ENCODE measurements around the gene CEP43.
"Not testable (repeated sequence)": the region's sequence is repeated elsewhere in the genome, so short reads cannot be mapped to it uniquely, and the experiment has no call there.

Gene CEP43, protein sequence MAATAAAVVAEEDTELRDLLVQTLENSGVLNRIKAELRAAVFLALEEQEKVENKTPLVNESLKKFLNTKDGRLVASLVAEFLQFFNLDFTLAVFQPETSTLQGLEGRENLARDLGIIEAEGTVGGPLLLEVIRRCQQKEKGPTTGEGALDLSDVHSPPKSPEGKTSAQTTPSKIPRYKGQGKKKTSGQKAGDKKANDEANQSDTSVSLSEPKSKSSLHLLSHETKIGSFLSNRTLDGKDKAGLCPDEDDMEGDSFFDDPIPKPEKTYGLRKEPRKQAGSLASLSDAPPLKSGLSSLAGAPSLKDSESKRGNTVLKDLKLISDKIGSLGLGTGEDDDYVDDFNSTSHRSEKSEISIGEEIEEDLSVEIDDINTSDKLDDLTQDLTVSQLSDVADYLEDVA

DNA sequence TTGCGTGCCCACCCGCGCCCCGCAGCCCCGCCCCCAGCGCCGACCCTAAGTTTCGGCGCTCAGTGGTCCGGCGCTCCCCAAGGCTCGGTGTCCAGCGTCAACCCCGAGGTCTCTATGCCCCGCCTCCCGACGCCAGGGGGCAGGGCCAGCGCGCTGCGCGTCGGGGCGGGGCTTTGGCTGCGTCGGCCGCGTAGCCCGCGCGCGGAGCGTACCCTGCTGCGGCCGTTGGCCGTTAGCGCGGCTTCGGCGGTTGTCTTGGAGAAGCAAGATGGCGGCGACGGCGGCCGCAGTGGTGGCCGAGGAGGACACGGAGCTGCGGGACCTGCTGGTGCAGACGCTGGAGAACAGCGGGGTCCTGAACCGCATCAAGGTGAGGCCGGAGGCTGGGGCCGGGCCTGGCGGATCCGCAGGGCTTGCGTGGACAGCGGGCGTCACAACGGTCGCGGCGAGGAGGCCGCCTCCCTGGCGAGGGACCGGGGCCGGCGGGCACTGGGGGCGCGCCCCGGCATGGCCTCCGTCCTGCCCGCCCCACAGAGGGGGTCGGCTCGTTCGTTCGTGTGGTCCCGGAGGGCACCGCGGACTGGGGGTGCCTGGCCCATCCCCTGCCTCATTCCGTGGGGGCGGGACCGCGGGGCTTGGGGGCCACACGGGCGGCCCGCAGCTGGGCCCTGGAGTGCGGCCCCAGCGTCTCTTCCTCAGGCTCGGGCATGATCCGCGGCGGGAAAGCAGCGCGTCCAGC, at the start of gene CEP43:
TSS of gene CEP43 (plus strand) at position 253 of the 739 bp plus-strand sequence. CDS start at position 269, 16 bp downstream.
- in situ Hi-C loops (cut with MboI; ENCODE audit: low sequenced_read_pairs) = loop anchor here (10.0 kb wide), 1 partner anchor 225 kb away; no protein-coding TSS in a partner anchor

DNA sequence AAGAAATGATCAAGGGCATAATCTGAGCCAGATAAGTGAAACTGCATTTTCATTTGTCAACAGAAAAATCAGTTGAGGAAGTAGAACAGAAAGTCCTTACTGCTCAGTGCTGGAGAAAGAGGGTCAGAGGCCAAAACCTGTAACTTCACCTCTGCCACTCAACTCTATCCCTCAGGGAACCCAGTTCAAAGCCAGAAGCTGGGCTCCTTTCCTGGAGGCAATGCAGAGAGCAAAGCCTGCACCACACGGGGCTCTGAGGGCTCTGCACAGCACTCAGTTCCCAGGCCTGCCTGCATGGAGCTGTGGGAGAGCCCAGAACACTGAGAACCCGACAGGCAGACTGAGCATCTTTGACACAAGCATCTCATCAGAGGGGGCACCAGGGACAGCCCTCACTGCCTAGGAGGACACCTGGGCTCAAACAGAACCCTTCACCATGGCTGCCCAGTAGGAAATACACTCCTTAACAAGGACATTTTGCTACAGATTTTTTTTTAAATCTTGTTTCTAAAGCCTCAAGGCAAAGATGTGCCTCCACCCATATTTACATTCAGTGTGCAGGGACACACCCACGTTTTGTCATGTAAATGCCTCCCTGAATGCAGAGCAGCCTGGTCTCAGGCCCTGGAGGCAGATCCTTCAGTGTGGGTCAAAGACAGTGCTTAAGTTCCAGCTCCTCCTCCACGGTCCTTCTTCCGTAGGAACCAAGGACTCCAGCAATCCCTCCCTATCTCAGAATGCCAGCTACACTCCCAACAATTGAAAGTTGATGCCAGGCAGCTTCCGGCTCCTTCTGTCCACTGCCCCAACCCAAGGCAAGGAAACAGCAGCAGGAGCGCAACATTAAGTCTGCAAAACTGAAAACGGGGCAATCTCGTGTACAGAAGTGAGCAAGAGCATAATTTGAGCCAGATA, 49.4 kb upstream of the CEP43 start:
- in situ Hi-C loops (cut with MboI; ENCODE audit: low sequenced_read_pairs) = no loop called here

DNA sequence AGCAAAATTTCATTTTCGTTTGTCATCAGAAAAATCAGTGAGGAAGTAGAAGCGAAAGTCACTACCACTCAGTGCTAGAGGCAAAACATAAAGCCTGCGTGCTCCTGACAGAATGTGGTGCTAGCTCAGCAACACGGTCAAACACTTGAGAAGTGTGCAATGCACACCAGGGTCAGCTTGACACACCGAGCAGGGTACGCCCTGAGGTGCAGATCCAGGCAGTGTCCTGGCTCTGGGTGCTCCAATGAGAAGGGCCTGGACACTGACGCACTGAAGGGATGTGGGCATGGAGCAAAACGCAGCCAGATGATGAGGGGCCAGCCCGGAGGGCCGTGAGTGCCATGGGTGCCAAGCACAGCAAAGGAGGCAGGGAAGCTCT, 48.8 kb upstream of the CEP43 start:
- in situ Hi-C loops (cut with MboI; ENCODE audit: low sequenced_read_pairs) = no loop called here

DNA sequence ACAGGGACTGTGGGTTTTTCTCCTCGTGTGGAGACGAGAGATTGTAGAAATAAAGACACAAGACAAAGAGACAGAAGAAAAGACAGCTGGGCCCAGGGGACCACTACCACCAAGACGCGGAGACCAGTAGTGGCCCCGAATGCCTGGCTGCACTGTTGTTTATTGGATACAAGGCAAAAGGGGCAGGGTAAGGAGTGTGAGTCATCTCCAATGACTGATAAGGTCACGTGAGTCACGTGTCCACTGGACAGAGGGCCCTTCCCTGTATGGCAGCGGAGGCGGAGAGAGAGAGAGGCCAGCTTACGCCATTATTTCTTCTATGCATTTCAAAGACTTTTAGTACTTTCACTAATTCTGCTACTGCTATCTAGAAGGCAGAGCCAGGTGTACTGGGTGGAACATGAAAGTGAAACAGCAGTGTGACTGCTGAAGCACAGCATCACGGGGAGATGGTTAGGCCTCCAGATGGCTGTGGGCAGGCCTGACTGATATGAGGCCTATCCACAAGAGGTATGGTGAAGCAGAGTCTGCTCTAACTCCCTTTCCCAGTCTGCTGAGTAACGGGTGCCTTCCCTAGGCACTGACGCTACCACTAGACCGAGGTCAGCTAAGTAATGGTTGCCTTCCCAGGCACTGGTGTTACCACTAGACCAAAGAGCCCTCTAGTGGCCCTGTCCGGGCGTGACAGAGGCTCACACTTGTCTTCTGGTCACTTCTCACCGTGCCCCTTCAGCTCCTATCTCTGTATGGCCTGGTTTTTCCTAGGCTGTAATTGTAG, 48.1 kb upstream of the CEP43 start:
- in situ Hi-C loops (cut with MboI; ENCODE audit: low sequenced_read_pairs) = not testable (repeated sequence)

DNA sequence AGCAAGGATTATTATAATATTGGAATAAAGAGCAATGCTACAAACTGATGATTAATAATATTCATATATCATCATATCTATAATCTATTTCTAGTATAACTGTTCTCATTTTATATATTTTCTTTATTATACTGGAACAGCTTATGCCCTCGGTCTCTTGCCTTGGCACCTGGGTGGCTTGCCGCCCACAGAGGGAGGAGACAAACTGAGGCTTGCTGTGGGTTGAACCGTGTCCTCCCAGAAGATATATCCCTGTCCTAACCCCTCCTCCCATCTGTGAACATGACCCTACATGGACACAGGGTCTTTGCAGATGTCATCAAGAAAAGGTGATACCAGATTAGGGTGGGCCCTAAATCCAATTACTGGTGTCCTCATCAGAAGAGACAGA, 47.5 kb upstream of the CEP43 start:
- in situ Hi-C loops (cut with MboI; ENCODE audit: low sequenced_read_pairs) = no loop called here

DNA sequence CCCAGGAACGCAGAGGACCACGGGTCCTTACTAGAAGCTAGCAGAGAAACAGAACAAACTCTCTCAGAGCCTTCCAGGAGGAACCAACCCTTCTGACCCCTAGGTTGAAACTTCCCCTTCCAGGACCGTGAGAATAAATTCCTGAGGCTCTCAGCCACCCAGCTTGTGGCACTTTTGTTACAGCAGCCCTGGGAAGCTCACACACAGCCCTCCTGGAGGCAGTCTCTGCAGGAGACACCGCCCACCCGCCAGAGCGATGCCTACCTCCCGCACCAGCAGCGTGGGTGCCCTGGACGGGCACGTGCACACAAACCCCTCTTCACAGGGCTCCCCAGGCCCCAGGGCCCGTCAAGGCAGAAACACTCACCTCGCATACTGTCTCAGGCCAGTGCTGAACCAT, 47.1 kb upstream of the CEP43 start:
- in situ Hi-C loops (cut with MboI; ENCODE audit: low sequenced_read_pairs) = no loop called here

DNA sequence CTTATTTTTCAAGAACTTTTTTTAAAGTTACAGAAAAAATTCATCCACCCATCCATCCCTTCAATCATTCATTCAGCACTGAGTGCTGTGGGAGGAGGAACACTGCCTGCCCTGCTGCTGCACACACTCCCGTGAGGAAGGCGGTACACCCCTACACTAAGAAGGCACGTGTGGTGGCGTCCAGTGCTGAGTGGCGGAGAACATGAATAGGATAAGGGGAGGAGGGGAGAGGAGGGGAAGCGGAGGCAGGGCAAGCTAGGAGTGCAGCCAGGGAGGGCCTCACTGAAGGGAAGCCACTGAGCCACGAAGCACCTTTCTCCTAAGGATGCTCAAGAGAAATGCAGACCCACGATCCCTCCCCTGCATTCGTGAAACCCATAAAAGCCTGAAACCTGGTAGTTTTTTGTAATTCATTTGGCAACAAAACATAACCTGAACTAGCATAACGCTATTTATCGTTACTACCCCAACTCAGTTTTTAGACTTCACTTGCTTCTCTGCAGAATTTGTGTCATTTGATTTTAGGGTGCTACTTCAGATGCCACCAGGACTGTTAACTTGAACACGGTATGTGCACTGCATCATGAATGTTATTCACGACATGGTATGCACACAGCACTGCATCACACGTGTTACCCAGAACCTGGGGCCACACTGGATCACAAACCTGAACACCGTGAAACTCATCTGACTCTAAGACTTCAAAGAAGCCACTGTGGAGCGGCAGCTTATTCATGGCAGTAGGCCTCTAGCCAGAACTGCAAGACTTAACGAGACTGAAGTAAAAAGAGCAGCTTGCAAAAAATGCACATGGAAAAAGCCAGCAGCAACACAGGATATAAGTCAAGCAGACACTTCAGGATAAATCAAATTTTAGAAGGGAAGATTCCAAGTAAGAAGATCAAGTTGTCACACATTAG, 46.4 kb upstream of the CEP43 start:
- in situ Hi-C loops (cut with MboI; ENCODE audit: low sequenced_read_pairs) = no loop called here

DNA sequence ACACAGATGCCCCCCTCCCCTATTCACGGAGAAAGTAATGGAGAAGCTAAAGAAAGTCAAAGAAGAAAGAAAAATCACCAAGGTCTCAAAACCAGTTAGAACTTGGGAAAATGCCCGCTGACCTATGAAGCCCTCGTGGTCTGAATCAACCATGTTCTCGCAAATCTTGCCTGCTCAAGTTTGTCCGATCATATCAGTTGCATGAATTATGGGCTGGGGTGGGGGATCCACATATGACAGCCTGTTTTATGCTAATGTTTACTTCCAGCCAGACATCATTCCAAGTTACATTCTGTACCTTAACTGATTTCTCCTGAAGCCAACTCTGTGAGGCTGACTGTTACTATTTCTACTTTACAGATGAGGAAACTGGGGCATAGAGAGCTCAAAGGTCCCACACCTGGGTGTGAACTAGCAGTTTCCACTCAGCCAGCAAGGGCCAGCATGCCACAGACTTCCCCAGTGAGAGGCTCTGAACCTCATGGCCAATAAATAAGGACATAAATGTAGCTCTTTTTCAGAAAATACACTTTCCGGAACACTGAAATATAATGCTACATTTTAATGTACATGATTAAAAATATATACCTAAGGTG, 45.0 kb upstream of the CEP43 start:
- in situ Hi-C loops (cut with MboI; ENCODE audit: low sequenced_read_pairs) = no loop called here

DNA sequence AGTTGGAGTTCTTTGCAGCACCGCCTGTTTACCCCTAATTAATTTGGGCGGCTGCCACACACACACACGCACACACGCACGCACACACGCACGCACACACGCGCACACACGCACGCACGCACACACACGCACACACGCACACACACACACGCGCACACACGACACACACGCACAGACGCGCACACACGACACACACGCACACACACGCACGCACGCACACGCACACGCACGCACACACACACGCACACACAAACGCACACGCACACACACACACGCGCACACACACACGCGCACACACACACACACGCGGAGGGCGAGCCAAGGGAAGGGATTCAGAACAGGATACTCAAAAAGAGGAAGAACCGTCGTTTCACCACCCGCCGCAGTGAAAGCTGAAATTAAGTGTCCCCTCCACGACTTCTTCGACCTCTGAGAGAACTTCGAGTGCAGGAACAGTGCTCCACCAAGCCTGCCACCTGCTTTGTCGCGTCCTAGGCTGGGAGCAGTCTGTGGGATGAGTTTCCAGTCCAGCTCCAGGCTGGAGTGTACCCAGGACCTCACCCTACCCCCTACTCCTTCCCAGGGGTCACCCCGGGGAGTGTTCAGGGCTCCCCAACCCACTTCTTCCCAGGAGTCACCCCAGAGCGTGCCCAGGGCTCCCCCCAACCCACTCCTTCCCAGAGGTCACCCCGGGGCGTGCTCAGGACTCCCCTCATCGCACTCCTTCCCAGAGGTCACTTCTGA, 43.9 kb upstream of the CEP43 start:
- in situ Hi-C loops (cut with MboI; ENCODE audit: low sequenced_read_pairs) = no loop called here

DNA sequence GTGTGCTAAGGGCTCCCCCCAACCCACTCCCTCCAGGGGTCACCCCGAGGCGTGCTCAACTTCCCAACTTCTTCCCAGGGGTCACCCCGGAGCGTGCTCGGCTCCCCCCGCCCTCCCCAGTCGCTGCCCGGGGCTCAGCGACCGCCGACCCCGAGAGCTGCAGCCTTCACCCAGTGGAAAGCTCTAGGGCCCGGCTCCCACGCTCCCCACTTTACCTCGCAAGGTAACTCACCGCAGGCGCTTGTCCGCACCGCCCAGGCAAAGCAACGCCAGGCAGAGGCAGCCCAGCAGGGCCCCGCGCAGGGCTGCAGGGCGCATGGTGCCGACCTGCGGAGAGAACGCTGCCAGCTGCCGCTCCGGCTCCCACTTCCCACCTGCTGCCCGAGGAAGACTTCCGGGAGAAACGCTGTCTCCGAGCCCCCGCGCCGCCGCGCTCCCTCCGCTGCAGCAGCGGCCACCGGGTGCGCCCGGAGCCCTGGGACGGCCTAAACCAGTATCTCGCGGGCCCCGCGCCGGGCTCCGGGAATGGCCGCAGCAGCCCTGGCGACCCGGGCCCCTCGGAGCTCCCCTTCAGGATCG, 43.2 kb upstream of the CEP43 start:
- in situ Hi-C loops (cut with MboI; ENCODE audit: low sequenced_read_pairs) = no loop called here

DNA sequence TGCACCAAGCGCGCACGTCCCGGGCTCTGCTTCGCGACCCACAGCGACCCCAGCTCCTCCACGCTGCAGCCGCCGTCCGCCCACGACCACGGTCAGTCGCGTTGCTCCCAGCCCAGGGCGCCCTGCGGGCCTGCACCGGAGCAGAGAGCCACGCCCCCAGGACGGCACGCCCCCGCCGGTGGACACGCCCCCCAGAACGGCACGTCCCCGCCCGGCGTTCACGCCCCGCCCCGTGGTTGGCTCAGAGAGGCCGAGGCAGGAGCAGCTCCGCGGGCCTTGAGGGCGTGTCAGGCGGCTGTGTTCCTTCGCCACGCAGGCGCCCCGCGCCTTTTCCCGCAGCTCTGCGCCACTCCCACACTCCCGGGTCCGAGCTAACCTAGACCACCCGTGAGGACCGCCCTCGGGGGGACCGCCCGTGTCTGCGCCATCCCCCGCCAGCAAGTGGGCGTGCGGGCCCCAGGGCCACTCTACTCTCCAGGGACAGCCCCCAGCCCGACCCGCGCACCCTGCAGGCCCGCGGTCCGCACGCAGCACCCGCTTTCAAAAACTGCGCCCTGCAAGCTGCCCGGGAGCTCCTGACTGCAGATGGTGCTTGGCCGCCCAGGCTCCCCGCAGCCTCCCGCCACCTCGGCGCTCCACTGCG, 42.6 kb upstream of the CEP43 start, which contains the start of gene RNASET2:
TSS of gene RNASET2 (minus strand) at position 107 of the 643 bp plus-strand sequence. CDS start 368 bp downstream, outside the sequence.
- in situ Hi-C loops (cut with MboI; ENCODE audit: low sequenced_read_pairs) = no loop called here

DNA sequence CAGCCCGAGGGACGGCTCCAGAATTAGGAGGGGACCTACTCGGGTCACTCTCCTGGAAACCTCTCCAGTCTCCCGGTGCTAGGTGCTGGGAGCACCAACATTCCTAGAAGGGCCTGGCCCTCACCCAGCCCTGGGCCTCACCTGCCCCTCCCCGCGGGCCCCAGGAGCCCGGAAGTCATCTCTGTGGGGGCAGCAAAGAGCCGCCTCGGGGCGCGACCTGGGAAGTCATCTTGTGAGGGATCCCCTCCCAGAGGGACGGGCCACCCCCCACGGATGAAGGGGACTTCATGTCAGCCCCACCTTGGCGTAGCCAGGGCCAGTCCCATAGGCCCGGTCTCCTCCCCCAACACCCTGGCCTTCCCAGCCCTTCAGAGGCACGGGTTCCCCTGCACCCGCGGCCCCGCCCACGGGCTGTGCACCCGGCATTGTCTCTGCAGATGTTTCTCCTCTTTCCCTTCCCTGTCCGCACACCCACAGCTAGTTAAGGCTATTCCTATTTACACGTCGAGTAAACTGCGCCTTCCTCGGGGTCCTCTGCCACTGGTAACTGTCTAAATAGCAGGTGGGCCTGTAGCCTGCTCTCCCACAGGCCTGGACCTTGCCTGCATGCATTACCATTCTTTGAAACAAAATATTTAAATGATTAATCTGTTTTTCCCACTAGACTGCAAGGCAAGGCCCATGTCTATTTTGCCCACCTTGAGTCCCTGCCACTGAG, 42.0 kb upstream of the CEP43 start:
- in situ Hi-C loops (cut with MboI; ENCODE audit: low sequenced_read_pairs) = no loop called here

DNA sequence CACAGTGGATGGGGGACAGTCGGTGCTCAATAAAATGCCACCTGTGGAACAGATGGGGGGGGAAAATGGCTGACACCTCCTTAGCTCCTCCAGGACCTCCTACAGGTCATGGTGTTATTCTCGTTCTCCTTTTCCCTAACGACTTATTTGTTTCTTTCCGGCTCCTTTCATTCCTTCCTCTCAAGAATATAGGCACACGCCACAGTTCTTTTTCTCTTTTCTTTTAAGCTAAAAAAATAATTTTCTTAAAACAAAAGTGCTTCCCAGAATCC, 41.5 kb upstream of the CEP43 start:
- in situ Hi-C loops (cut with MboI; ENCODE audit: low sequenced_read_pairs) = no loop called here

DNA sequence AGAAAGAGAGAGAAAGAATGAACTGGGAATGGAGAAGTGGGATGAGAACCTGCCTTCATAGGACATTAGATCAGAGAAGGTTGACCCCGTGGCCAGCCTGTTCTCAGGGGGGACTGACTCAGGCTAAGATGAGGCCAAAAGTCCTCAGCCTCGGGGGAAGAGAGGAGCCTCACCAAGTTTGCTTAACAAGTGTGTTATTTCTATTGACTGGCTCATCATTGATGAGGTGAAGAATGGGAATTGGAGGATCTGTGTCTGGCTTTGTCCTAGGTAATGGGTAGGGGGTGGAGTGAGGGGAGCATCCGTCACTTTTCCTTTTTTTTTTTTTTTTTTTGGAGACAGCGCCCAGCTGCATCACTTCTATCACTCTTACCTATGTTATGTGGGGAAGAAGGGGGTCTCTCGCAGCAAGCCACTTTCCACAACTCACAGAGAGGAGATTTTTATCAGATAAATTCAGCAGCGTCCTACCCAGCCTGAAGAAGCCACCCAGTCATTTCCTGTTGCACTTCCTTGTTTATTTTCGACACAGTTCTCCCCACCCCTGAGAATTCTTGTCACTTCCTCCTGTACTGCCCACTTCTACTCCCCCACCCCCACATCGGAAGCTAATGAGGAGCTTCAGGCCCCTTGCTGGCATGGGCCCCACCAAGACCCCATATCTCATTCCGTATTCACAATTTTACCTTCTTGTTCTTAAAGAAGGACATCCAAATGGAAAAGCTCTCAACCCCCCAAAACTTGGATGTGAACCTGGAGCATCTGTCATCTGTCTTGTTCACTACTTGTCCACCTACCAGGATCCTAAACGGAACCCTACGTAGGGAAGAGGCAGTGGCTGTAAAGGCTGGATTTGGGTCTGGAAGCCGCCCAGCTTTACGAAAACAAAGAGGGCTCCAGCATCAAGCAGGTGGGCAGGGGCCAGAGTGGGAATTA, 40.0 kb upstream of the CEP43 start:
- in situ Hi-C loops (cut with MboI; ENCODE audit: low sequenced_read_pairs) = no loop called here

DNA sequence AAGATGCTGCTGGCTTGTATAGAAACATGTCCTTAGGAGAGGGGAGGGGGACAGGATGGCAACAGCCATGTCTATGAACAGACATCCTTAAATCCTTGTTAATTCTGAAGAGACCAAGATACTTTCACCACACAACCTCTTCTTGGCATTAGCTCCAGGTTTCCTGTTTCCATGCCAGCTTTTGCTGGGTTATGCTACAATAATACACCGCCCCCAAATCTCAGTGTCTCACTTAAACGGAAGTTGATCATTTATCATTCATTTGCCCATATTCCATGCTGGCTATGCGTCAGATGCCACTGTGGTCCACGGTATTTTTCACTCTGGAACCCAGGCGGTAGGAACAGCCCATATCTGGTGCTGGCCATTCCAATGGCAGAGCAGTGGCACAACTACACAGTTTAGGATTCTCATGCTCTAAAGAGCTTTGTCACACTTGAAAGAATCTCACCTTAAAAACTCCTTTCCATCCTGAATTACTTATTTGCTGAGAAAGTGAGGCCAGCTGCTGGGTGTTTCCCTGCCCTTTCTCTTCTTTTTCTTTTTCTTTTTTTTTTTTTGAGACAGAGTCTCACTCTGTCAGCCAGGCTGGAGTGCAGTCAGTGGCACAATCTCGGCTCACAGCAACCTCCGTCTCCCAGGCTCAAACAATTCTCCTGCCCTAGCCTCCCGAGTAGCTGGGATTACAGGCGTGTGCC, 39.1 kb upstream of the CEP43 start:
- in situ Hi-C loops (cut with MboI; ENCODE audit: low sequenced_read_pairs) = no loop called here
